ENCODE measurements around the gene ARHGEF19.
A peak's percentile ranks its signal among the peaks of the same experiment; 100 is the strongest.

Gene ARHGEF19

DNA sequence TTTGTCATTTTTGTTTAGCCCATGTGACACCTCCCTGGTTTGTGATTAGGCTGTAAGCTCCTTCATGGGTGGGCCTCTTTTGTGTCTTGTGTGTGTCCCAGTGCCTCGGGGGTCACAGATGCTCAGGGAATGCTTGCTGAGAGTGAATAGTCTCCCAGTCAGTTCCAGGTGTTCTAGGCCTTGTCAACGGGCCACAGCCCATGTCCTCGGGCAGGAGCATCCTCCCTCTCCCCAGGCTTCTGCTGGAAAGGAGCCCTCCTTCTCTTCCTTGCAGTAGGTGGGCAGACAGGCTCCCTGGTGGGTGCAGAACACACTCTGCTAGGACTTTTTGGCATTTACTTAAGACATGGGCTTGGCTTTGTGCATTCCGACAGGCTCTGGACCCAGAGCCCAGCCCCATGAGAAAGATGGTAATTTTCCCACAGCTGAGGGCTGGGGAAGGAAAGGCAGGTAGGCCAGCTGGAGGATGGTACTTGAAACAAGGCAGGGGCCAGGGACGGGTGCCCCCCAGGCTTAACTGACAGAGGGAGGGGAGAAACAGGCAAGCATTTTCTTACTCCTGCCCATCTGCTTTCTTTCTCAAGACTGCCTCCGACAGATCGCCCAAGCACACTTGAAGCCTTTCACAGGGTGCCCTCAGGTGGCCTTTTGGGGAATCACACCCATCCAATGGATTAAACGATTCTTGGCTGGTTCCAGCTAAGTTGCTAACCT, 31.6 kb upstream of the ARHGEF19 start:
- FAIRE-seq = no peak
- TF ChIP-seq, protein P1, sequence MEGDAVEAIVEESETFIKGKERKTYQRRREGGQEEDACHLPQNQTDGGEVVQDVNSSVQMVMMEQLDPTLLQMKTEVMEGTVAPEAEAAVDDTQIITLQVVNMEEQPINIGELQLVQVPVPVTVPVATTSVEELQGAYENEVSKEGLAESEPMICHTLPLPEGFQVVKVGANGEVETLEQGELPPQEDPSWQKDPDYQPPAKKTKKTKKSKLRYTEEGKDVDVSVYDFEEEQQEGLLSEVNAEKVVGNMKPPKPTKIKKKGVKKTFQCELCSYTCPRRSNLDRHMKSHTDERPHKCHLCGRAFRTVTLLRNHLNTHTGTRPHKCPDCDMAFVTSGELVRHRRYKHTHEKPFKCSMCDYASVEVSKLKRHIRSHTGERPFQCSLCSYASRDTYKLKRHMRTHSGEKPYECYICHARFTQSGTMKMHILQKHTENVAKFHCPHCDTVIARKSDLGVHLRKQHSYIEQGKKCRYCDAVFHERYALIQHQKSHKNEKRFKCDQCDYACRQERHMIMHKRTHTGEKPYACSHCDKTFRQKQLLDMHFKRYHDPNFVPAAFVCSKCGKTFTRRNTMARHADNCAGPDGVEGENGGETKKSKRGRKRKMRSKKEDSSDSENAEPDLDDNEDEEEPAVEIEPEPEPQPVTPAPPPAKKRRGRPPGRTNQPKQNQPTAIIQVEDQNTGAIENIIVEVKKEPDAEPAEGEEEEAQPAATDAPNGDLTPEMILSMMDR (IDR thresholded peaks at IDR 0.05; ENCODE audit: insufficient read depth, missing control alignments) = peak; percentile 91
- DNase-seq (ENCODE audit: insufficient read length, low spot score) = peak; percentile 43

DNA sequence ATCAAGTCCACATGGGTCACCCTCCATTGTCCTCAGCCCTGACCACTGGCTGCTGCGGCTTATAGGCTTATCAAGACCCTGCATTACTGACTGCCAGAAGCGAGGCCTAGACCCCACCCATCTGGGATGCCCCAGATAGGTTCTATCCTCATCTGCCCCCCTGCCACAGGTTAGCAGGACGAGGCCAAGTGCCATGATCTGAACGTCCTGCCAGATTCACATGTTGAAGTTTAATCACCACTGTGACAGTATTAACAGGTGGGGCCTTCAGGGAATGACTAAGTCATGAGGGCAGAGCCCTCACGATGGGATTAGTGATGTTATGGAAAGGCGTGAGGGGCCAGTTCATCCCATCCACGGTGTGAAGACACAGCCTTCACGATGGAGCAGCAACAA, 30.8 kb upstream of the ARHGEF19 start:
- no peak for DNase-seq (ENCODE audit: insufficient read length, low spot score)
- no peak for FAIRE-seq
- TF ChIP-seq, protein P1 (IDR thresholded peaks at IDR 0.05; ENCODE audit: insufficient read depth, missing control alignments) = no peak

DNA sequence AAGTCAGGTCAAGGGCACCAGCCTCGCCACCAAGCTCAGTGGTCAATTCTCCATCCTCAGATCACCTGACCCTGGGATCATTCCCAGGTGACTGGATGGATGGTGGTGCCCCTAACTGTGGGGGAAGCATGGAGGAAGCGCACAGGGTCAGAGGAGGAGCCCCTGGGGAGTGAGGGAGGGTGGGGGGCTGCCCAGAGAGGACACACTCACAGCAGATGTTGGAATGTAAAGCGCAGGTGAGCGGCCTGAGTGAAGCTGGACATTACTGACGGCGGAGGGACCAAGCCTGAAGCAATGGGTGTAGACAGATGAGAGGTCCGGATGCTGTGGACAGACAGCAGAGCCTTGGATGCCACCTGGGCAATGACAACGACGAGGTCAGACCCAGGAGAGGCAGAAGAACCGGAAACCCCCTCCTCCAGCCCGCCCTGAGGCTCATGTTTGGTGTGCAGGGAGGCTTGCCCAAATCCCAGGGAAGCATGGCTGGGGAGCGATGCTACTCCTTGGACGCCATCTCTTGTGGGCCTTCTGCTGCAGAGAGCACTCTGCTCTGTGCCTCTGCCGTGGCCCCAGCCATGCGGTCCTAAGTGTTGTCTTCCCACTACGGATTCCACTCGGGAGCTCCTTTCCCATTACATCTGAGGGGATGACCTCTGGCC, 30.2 kb upstream of the ARHGEF19 start:
- DNase-seq (ENCODE audit: insufficient read length, low spot score) (no peak), FAIRE-seq (no peak)
- TF ChIP-seq, protein P1 (IDR thresholded peaks at IDR 0.05; ENCODE audit: insufficient read depth, missing control alignments) = no peak

DNA sequence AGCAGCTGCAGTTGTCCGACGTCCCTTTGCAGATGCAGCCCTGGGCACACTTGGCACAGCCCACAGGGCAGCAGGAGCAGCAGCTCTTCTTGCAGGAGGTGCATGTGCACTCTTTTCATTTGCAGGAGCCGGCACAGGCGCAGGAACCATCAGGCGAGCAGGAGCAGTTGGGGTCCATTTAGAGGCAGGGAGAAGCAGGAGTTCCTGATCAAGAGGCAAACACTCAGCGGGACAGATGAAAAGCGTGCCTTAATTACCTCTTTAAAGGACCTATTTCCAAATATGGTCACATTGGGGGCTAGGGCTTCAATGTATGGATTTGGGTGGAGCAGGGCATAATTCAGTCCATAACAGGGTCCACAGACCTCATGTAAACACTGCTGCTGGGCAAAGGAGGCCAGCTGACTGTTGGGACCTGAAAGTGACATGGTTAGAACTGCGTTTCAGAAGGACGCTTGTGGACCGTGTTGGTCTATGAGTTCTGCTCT, 28.8 kb upstream of the ARHGEF19 start:
- no peak for FAIRE-seq
- DNase-seq (ENCODE audit: insufficient read length, low spot score) = no peak
- TF ChIP-seq, protein P1 (IDR thresholded peaks at IDR 0.05; ENCODE audit: insufficient read depth, missing control alignments) = no peak

DNA sequence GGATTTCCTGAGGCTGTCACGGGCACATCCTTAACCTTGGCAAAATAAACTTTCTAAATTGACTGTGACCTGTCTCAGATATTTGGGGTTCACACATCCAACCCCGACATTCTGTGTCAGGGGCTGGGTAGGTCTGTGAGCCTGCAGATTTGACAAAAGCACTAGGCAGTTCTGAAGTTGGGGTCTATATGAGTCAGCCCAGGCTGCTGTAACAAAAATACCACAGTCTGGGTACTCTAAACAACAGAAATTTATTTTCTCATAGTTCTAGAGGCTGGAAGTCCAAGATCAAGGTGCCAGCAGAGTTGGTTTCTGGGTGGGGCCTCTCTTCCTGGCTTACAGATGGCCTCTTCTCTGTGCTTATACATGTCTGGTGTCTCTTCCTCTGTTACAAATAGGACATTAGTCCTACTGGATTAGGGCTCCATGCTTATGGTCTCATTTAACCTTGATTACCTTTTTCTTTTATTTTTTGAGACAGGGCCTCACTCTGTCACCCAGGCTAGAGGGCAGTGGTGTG, 27.6 kb upstream of the ARHGEF19 start:
- DNase-seq (ENCODE audit: insufficient read length, low spot score) = no peak
- TF ChIP-seq, protein P1 (IDR thresholded peaks at IDR 0.05; ENCODE audit: insufficient read depth, missing control alignments) = no peak

DNA sequence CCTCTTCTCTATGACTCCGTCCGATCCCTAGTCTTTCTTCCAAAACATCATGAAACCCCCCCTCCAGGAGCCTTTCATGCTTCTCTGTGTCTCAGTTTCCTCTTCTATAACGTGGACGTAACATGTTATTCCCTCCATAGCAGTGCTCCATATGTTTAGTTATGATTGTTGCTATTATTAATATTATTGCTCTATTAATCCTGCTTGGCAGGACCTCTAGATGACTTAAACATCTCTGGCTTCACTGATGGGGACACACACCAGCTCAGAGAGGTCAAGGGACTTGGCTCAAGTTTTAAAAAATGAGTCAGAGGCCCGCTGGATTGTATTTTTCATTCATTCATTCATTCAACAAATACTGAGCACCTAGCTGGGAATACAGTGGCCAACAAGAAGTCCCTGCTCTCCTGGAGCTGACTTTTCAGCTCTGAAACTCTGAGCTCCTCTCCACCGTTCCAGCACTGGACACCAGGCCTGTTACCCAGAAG, 24.9 kb upstream of the ARHGEF19 start:
- FAIRE-seq = no peak
- TF ChIP-seq, protein P1 (IDR thresholded peaks at IDR 0.05; ENCODE audit: insufficient read depth, missing control alignments) = no peak
- no peak for DNase-seq (ENCODE audit: insufficient read length, low spot score)

More for the DNA sequence above, 27.6 kb upstream of the ARHGEF19 start:
- no peak for FAIRE-seq
